HG02678 (cell line): ENCODE data around the gene CLEC3B.
"Not testable (repeated sequence)": the region's sequence is repeated elsewhere in the genome, so short reads cannot be mapped to it uniquely, and the experiment has no call there.

Experiments
- ATAC-seq: cut with Tn5 transposase; IDR thresholded peaks from one replicate; pipeline ENCODE4 v1.9.1; 2021; ENCODE audit warnings: mild to moderate bottlenecking, moderate library complexity; ENCODE audit not compliant: unreplicated experiment

CLEC3B gene

DNA sequence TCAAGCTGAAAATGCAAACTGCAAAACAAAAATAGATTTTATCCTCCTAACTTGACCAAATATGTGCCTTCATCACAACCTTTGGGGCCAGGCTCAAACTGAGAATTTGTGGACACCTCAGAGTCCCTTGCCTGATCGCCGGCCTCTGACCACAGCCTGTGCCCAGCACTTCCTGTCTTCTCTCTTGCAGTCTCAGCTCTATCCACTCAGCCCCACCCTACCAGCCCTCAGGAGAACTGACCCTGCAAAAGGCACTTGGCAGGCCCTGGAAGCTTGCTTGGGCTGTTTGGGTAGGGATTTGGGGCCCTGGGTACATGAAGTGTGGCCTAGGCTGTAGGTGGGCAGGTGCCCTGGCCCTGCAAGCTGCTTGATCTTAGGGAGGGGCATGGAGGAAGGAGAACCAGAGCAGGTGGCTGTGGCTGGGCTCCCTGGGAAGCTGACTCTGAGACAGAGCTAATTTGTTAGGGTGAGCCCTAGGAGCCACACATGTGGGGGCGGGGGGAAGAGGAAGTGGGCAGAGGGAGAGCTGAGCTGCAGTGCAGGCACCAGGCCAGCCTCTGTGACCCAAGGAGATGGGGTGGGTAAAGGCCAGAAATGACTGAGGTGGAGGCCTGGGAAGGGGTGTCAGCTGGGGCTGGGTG, 8.6 kb downstream of the CLEC3B start:
- no peak for ATAC-seq

DNA sequence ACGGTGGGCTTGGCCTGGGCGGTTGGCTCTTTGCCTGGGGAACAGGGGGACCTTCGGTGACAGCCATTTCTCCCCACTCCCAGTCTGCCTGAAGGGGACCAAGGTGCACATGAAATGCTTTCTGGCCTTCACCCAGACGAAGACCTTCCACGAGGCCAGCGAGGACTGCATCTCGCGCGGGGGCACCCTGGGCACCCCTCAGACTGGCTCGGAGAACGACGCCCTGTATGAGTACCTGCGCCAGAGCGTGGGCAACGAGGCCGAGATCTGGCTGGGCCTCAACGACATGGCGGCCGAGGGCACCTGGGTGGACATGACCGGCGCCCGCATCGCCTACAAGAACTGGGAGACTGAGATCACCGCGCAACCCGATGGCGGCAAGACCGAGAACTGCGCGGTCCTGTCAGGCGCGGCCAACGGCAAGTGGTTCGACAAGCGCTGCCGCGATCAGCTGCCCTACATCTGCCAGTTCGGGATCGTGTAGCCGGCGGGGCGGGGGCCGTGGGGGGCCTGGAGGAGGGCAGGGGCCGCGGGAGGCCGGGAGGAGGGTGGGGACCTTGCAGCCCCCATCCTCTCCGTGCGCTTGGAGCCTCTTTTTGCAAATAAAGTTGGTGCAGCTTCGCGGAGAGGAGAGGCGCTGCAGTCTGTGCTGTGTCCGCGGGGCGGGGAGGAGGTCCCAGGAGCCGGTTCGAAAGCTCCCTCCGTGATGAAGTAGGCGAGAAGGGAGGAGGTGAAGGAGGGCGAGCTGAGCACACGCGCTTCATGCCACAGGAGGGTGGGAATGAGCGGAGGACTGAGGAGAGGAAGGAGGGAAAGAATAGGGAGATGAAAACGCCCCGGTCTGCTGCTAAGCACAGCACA, 9.6 kb downstream of the CLEC3B start:
- no peak for ATAC-seq

DNA sequence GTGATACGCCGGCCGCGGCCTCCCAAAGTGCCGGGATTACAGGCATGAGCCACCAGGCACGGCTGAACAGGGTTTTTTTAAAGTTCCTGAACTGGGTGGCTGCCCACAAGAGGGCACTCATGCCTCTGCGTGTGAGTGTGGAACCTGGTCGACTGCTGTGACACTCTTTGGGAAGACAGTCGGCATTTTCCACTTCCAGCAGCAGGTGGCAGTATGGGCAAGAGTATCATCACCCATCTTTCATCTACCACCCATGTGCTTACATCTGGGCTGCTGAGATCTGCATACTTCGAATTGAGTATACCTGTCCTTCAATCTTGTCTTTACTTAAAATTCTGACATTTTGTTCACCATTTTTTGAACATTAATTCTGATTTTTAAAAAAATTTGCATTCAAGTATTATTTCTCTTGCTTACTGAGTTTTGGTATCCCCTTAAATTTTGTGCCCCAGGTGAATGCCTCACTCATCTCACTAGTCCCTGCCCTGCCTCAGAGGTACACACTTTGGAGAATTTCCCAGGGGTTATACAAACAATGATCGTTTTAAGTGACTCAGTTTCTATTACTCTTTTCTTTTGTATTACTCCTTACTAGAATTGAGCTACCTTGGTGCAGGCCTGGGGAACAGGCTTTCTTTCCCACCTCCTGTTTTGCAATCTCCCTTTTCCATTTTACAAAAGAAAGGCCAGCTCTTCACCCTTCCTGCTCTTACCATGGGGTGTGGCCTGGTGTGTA, 11.8 kb downstream of the CLEC3B start:
- ATAC-seq: peak; percentile 80

DNA sequence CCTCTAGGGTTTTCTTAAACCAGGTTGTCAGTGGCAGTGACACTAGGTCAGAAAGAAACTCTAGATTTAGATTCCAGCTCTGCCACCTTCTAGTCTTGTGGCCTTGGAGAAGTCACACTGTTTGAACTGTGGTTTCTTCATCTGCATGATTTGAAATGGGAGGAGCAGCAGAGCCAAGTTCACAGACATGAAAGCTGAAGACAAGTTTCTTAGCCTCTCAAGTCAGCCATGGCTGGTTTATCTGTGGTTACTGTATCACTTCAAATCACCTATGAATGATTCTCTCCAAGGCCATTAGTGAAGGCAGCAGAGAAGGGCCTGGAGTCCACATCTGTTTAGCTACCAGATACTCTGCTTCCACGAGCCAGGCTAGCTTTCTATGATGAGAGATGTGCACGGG, 15.6 kb downstream of the CLEC3B start:
- no peak for ATAC-seq

DNA sequence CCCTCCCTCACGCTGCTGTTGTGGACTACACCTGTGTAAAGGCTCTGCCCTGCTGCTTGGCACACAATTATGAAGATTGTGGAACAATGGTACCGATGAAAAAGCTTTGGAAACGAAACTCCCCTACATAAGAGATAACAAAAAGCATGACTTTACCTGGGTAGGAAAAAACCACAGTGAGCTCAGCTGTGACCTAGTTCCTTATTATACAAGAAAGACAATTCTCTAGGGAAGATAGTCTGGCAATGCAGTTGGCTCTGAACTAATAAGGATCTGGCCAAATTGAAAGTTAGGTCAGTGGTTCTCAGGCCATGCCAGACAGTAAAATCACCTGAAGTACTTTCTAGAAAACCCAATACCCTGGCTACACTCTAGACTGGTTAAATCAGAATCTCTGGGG, 16.1 kb downstream of the CLEC3B start:
- no peak for ATAC-seq

DNA sequence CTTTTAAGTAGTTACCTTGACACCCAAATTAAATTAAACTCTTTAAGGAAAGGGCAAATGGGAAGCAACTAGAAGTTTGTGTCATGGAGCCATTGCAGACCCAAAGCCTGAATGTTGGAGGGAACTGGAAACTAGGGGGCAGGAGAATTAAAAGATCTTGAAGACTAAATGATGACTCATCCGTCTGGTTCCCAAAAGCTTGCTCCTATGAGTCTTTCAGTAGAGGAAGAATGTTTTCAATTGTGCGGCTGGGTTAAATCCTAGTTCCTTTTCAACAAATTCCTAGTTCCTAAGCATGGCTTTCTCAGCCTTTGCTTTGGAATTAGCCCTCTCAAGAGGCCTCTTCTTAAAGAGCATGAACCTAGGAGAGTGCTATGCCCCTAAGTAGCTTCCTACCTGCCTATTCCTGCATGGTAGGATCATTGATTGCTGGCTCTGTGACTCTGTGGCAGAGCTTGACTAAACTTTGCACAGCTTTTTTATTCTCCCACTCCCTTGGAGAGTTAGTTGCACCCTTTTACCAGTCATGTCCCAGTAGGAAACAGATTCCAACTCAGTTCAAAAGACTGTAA, 17.7 kb downstream of the CLEC3B start:
- ATAC-seq: no peak

DNA sequence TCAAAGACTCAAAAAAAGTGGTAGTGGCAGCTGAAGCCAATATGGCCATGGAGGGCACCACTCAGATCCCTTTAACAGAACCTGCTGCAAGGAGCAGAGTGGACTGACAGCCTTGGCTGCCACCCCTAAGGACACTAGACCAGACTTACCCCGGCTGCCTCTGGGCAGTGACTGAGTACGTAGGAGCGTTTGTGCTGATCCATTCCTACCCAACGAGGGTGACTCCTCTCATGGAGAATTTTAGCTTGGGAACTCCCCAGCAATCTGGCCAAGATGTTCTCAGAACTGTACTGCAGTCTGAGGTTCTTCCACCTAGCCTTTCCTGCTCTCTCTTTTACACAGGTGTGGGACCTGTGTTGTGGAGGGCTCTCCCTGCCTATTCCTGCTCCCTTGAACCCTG, 22.1 kb downstream of the CLEC3B start:
- ATAC-seq: no peak

DNA sequence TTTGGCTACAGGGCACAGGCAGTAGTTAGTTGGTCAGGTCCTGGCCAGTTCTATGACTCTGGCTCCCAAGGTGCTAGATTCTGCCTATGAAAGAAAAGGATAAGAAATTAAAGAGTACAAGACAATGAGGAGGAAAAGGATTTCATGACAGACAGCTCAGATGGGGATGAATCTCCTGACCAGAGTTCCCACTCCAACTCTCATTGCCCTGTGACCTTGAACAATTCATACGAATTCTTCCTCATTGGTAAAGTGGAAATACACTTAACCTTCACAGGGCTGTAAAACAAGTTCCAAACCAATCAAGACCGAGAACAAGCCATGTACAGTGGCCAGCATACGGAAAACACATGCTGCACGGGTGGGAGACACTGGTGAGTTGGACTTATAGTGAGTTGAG, 23.7 kb downstream of the CLEC3B start:
- ATAC-seq: no peak

DNA sequence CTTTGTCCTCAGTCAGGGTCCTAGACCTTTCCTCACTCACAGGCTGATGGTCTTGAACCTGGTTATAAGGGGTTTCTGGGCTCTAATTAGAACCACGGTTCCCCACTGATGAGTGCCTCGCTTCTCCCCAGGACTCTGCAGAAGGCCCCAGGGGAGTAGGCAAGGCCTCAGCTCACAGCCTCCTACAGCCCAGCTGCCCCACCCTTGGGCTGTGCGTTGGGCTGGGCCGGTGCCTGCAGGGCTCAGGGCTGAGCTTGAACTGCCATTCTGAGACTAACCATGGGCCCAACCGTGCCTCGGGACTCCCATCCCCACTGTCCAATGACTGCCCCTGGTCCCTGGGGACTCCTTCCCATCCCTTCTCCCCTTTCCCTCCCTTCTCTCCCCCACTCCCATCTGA, 25.6 kb downstream of the CLEC3B start:
- no peak for ATAC-seq

DNA sequence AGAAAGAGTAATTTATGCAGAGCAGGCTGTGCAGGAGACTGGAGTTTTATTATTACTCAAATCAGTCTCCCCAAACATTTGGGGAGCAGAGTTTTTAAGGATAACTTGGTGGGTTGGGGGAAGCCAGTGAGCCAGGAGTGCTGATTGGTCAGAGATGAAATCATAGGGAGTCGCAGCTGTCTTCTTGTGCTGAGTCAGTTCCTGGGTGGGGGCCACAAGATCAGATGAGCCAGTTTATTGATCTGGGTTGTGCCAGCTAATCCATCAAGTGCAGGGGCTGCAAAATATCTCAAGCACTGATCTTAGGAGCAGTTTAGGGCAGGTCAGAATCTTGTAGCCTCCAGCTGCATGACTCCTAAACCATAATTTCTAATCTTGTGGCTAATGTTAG, 27.7 kb downstream of the CLEC3B start:
- ATAC-seq: not testable (repeated sequence)

DNA sequence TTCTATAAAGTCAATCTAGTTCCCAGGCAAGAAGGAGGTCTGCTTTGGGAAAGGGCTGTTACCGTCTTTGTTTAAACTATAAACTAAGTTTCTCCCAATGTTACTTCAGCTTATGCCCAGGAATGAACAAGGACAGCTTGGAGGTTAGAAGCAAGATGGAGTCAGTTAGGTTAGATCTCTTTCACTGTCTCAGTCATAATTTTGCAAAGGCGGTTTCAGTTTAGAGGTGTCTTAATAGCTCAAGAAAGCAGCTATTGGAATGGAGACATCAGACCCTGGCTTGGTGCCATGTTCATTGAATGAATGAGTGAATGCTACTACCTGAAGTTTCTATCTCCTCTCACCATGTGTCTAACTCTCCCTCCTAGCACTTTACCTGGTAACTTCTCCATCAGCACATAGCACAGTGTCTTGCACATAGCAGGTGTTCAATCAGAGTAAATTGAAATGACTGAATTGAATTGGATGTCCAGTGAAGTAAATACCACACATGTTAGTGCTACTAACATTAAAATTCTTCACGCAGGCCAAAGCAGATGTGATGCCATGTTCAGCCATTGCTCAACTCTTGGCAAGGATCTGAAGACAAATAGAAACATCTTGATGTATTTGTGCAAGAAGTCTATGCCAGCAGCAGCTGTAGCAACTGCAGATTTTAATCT, 28.2 kb downstream of the CLEC3B start:
- ATAC-seq: no peak

DNA sequence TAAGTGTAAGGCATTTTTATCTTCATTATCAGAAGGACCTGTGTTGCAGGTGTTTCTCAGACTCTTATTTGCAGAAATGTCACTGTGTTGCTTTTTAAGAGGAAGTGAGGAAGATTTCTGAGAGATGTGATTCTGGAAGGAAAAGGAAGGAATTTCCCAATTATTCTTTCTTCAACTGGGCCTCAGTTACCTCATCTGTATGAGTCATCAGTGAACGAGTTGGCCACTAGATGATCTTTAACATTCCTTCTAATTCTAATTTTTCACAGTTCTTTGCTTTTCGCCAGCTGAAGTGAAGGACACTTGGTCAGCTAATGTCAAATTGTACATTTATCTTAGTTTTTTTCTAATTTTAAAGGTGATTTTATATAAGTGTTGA, 28.9 kb downstream of the CLEC3B start:
- no peak for ATAC-seq

DNA sequence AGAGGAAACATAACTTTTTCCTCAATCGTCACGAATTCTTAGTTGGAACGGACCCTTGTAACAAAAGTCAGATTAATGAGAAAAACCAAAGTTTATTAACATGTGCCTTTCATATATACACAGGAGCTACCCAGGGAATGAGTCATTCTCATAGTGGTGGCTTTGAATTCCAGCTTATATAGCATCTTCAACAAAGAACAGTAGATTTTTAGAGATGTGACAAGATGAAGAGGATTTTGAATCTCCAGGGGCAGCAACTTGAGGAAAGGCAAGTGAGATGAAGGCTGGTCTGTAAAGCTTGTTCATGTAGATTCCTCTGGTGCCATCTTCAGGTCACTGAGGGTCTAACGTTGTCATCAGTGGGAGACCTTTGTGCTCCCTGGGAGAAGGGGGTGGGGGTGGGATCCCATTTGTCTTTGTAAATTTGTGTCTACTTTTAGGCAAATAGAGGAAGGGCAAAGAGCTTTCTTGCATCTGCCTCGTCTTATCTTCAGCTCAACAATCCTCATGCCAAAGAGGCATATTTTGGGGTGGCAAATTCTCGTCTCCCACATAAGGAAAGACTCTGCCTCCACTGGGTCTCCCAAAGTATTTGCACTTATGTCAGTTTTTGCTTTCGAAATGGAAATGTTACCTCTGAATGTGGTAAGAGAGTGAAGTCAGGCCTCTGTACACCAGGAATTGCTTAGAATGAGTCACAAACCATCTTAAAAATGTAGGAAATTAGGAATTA, 29.5 kb downstream of the CLEC3B start:
- ATAC-seq: no peak

DNA sequence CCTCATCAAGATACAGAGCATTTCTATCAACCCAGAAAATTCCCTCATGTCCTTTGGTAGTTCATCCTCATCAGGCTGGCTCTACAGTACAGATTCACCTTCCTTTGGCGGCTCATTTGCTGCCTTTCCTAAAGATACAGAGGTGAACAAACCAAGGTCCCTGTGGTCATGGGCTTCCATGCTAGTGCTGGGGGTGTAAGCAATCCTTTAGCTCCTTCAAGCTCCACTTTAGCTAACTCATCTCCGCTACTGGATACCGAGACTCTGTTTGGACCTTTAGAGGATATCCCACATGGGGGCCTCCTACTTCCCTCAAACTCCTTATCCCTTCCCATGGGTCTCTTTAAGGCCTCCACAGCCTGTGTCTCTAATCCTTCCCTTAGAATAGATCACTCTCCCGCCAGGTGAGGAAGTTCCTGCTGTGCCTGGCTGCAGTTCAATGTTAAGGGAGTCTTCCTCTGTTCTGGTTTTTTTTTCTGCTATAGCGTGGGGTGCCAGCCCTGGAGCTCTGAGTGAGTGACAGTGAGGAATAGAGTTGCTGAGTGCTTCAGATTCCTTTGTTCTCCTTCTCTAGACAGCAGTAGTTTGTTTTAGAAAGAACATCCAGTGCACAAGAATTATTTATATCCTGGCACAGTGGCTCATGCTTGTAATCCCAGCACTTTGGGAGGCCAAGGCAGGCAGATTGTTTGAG, 30.7 kb downstream of the CLEC3B start:
- ATAC-seq: no peak

DNA sequence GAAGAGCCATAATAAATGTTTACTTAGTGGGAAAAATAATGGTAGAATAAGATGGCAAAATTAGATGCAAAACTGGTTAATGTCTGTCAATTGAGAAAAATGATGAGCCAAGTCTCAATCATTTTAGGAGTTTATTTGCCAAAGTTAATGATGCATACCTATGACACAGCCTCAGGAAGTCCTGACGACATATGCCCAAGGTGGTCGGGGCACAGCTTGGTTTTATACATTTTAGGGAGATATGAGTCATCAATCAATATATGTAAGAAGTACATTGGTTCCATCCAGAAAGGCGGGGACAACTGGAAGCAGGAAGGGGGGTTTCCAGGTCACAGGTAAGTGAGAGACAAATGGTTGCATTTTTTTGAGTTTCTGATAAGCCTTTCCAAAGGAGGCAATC, 31.5 kb downstream of the CLEC3B start:
- ATAC-seq: no peak

DNA sequence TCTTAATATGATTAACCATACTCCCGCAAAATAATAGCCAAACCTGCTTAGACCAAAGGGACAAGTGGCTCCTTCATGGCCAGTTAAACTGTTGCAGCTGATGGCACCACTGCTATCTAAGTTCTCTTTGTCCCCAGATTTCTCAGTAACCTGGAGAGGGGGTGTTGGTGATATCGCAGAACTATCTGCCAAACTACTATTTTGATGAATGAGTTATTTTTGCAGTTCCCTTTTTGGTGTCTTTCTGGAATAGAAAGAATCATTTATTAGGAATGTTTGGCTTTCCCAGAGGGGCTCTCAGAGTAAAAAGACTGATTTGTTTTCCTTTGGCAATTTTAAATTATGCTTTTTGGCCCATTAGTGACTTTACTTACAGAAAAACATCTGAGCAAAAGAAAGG, 33.0 kb downstream of the CLEC3B start:
- ATAC-seq: no peak

DNA sequence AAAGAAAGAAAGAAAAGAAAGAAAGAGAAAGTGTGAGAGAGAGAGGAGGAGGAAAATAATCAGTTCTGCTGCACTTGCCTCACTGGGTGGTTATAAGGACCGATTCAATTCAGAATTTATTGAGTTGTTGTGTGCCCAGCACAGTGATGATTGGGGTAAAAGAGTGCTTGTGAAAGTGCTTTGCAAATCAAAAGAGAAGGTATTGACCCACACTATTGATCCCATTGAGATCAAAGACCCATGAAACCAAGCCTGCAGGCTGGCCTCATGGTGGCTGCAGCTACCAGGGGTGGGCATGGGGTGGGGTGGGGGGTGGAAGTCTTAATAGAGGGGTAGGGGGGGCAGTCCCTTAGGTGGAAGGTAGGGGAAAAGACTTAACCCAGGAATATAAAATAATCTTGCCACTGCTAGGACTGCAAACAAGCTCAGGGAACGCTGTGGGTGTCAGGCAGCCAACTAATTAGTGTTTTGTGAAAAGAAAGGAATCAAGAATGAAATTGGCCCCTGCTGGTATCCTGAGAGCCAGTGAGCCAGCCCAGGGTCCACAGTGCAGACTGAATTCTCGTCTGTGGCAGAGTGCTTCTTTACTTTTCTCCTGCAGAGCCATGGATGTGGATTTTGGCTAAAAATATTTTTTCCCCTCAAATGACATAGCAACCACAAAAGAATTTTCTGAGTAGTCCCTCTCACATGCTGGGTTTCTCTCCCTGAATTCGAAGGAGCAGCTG, 34.2 kb downstream of the CLEC3B start:
- ATAC-seq: no peak

DNA sequence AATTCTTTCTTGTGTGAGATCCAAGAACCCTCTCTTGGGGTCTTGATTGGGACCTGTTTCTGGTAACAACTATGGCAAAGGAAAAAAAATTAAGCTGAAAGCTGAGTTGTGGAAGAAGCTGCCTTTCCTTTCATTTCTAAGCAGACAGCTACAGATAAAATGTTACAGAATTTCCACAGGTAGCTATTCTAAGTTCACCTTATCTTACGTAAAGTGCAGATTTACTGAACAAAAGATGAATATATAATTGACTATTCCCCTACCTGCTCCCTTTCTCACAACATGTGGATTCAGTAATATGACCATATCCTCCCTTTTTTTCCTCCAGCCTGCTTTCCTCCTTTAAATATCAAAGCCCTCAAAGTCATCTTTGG, 36.6 kb downstream of the CLEC3B start:
- no peak for ATAC-seq
